ENCODE results near the gene SNF8. TPM values are rescaled to one million over a fixed set of nuclear protein-coding genes. Genes with fewer than 3 reads are reported as not detected.

SNF8 gene
- total RNA-seq, 1 experiment from 2014 or later, result 198 TPM

GRCh38 chr17:48904428-48904827, 40.2 kb downstream of the SNF8 start:
- DNase-seq, result no peak
- no peaks in the 10 kb centered on the region for H3K9me3 Mint-ChIP-seq (ENCODE audit: low read depth, unreplicated experiment)
- H3K4me1 Mint-ChIP-seq (ENCODE audit: low read depth, unreplicated experiment), result peaks cover 2% of the 10 kb centered on the region
- no peaks in the 10 kb centered on the region for H3K27me3 Mint-ChIP-seq (ENCODE audit: unreplicated experiment)
- no TSS peak for BruUV-seq (replicated peaks)
- no peak overlapping the region for H3K27ac Mint-ChIP-seq (ENCODE audit: unreplicated experiment)
- peaks cover 27% of the 10 kb centered on the region for H3K36me3 Mint-ChIP-seq (ENCODE audit: insufficient read depth, unreplicated experiment)
- no peak overlapping the region for H3K4me3 Mint-ChIP-seq (ENCODE audit: low read depth, unreplicated experiment)
- no peak for TF ChIP-seq CTCF (IDR thresholded peaks at IDR 0.05; ENCODE audit: unreplicated experiment)
- intact Hi-C loops (cut with micrococcal nuclease; ENCODE audit: unreplicated experiment), result no loop called here
- CTCF ChIA-PET, result interaction anchor here (1.2 kb wide), 1 partner anchor 12 kb away, joined by 4 read pairs; the partner anchor contains the start of gene ATP5MC1

- TF ChIP-seq CTCF (IDR thresholded peaks at IDR 0.05; ENCODE audit: unreplicated experiment), result no peak
- H3K4me3 Mint-ChIP-seq (ENCODE audit: low read depth, unreplicated experiment), result no peak overlapping the region
- H3K36me3 Mint-ChIP-seq (ENCODE audit: insufficient read depth, unreplicated experiment), result peaks cover 20% of the 10 kb centered on the region
- CTCF ChIA-PET, result interaction anchor here (1.2 to 1.6 kb wide), 2 partner anchors 11 to 37 kb away, joined by 3 to 4 read pairs; partner anchors contain the start of gene ATP5MC1
- intact Hi-C loops (cut with micrococcal nuclease; ENCODE audit: unreplicated experiment), result no loop called here
- no peak overlapping the region for H3K27ac Mint-ChIP-seq (ENCODE audit: unreplicated experiment)
- no peaks in the 10 kb centered on the region for H3K4me1 Mint-ChIP-seq (ENCODE audit: low read depth, unreplicated experiment)
- BruUV-seq (replicated peaks), result no TSS peak
- DNase-seq, result no peak
- H3K27me3 Mint-ChIP-seq (ENCODE audit: unreplicated experiment), result no peaks in the 10 kb centered on the region
- no peaks in the 10 kb centered on the region for H3K9me3 Mint-ChIP-seq (ENCODE audit: low read depth, unreplicated experiment)
Observed at GRCh38 chr17:48903401-48903800, 41.2 kb downstream of the SNF8 start.

- H3K36me3 Mint-ChIP-seq (ENCODE audit: insufficient read depth, unreplicated experiment), result peaks cover 19% of the 10 kb centered on the region
- CTCF ChIA-PET, result interaction anchor here (0.6 kb wide), 1 partner anchor 159 kb away, joined by 3 read pairs; no protein-coding TSS in a partner anchor
- no TSS peak for BruUV-seq (replicated peaks)
- intact Hi-C loops (cut with micrococcal nuclease; ENCODE audit: unreplicated experiment), result no loop called here
- no peaks in the 10 kb centered on the region for H3K27me3 Mint-ChIP-seq (ENCODE audit: unreplicated experiment)
- DNase-seq, result no peak
- H3K4me3 Mint-ChIP-seq (ENCODE audit: low read depth, unreplicated experiment), result no peak overlapping the region
- H3K4me1 Mint-ChIP-seq (ENCODE audit: low read depth, unreplicated experiment), result no peaks in the 10 kb centered on the region
- TF ChIP-seq CTCF (IDR thresholded peaks at IDR 0.05; ENCODE audit: unreplicated experiment), result no peak
- no peaks in the 10 kb centered on the region for H3K9me3 Mint-ChIP-seq (ENCODE audit: low read depth, unreplicated experiment)
- H3K27ac Mint-ChIP-seq (ENCODE audit: unreplicated experiment), result no peak overlapping the region
Observed at GRCh38 chr17:48901241-48901640, 43.4 kb downstream of the SNF8 start.

- peaks cover 7% of the 10 kb centered on the region for H3K4me1 Mint-ChIP-seq (ENCODE audit: low read depth, unreplicated experiment)
- no peak for TF ChIP-seq CTCF (IDR thresholded peaks at IDR 0.05; ENCODE audit: unreplicated experiment)
- BruUV-seq (replicated peaks), result no TSS peak
- CTCF ChIA-PET, result interaction anchor here (3.3 kb wide), 1 partner anchor 14 kb away, joined by 18 read pairs; the partner anchor contains the start of gene UBE2Z
- peaks cover 8% of the 10 kb centered on the region for H3K27me3 Mint-ChIP-seq (ENCODE audit: unreplicated experiment)
- intact Hi-C loops (cut with micrococcal nuclease; ENCODE audit: unreplicated experiment), result loop anchor here (5.0 kb wide), 1 partner anchor 137 kb away; no protein-coding TSS in a partner anchor
- DNase-seq, result no peak
- no peak overlapping the region for H3K4me3 Mint-ChIP-seq (ENCODE audit: low read depth, unreplicated experiment)
- no peak overlapping the region for H3K27ac Mint-ChIP-seq (ENCODE audit: unreplicated experiment)
- H3K9me3 Mint-ChIP-seq (ENCODE audit: low read depth, unreplicated experiment), result no peaks in the 10 kb centered on the region
- H3K36me3 Mint-ChIP-seq (ENCODE audit: insufficient read depth, unreplicated experiment), result peaks cover 53% of the 10 kb centered on the region
Observed at GRCh38 chr17:48894886-48895285, 49.8 kb downstream of the SNF8 start.

All from Calu3 (cell line).